ENCODE results near the gene LKAAEAR1. TPM values are rescaled to one million over a fixed set of nuclear protein-coding genes. Genes with fewer than 3 reads are reported as not detected.

The LKAAEAR1 gene
- total RNA-seq, 2 donors from 2014 or later: not detected

Other genes with a start within 250 kb of the LKAAEAR1 start
- not detected for gene ABHD16B, start 222.9 kb downstream of the LKAAEAR1 start, total RNA-seq
- gene TPD52L2, start 219.1 kb downstream of the LKAAEAR1 start, total RNA-seq: 10 to 100 TPM; 31.3 to 62.1 TPM
- 10 to 100 TPM; 30.7 to 41.9 TPM for gene DNAJC5, start 189.3 kb downstream of the LKAAEAR1 start, total RNA-seq
- gene UCKL1, start 128.0 kb downstream of the LKAAEAR1 start, total RNA-seq: 10 to 100 TPM; 21.3 to 32.7 TPM
- 10 to 100 TPM in 1 of 2 donors, 1 to 10 TPM in 1; 10.0 to 21.4 TPM for gene ZNF512B, start 114.5 kb downstream of the LKAAEAR1 start, total RNA-seq
- gene SAMD10, start 104.8 kb downstream of the LKAAEAR1 start, total RNA-seq: 10 to 100 TPM in 1 of 2 donors, 1 to 10 TPM in 1; 8.2 to 65.4 TPM
- gene PRPF6, start 103.3 kb downstream of the LKAAEAR1 start, total RNA-seq: 10 to 100 TPM; 82.1 to 82.7 TPM
- gene C20orf204, start 48.2 kb downstream of the LKAAEAR1 start, total RNA-seq: 10 to 100 TPM; 14.2 to 18.8 TPM
- 1 to 10 TPM in 1 of 2 donors, under 1 TPM in 1; 0.39 to 1.4 TPM for gene SOX18, start 34.8 kb downstream of the LKAAEAR1 start, total RNA-seq
- gene TCEA2, start 21.2 kb downstream of the LKAAEAR1 start, total RNA-seq: 10 to 100 TPM; 21.9 to 79.3 TPM
- gene RGS19, start 4.9 kb downstream of the LKAAEAR1 start, total RNA-seq: 10 to 100 TPM; 21.5 to 47.8 TPM
- 1 to 10 TPM in 1 of 2 donors, under 1 TPM in 1; 0.32 to 1.2 TPM for gene OPRL1, start 4.3 kb downstream of the LKAAEAR1 start, total RNA-seq
- not detected for gene NPBWR2, start 23.2 kb upstream of the LKAAEAR1 start, total RNA-seq
- under 1 TPM in 1 of 2 donors, not detected in 1; 0.16 TPM for gene MYT1, start 80.1 kb upstream of the LKAAEAR1 start, total RNA-seq
- gene PCMTD2, start 171.3 kb upstream of the LKAAEAR1 start, total RNA-seq: 10 to 100 TPM; 25.3 to 39.6 TPM